Measurements from ENCODE around the gene PRLH.

The PRLH gene

GRCh38 chr2:237566401-237567235, at the start of gene PRLH:
PRLH (plus strand) TSS chr2:237566574; CDS start chr2:237566574, 0 bp downstream.
- DNase-seq (ENCODE audit: low read depth in 3 of 3): no peak

- DNase-seq (ENCODE audit: low read depth in 3 of 3): no peak
Observed at GRCh38 chr2:237517163-237517562, 49.2 kb upstream of the PRLH start.

- no peak for DNase-seq (ENCODE audit: low read depth in 3 of 3)
Observed at GRCh38 chr2:237517990-237518389, 48.4 kb upstream of the PRLH start.

- no peak for DNase-seq (ENCODE audit: low read depth in 3 of 3)
Observed at GRCh38 chr2:237519506-237520245, 46.7 kb upstream of the PRLH start.

GRCh38 chr2:237520290-237520689, 46.1 kb upstream of the PRLH start:
- DNase-seq (ENCODE audit: low read depth in 3 of 3): no peak

GRCh38 chr2:237524631-237525030, 41.7 kb upstream of the PRLH start:
- no peak for DNase-seq (ENCODE audit: low read depth in 3 of 3)

- no peak for DNase-seq (ENCODE audit: low read depth in 3 of 3)
Observed at GRCh38 chr2:237525559-237526157, 40.7 kb upstream of the PRLH start.

GRCh38 chr2:237527233-237527632, 39.1 kb upstream of the PRLH start:
- no peak for DNase-seq (ENCODE audit: low read depth in 3 of 3)

GRCh38 chr2:237527766-237528165, 38.6 kb upstream of the PRLH start:
- DNase-seq (ENCODE audit: low read depth in 3 of 3): no peak

- DNase-seq (ENCODE audit: low read depth in 3 of 3): no peak
Observed at GRCh38 chr2:237529452-237530402, 36.6 kb upstream of the PRLH start.

GRCh38 chr2:237530472-237531433, 35.6 kb upstream of the PRLH start:
- DNase-seq (ENCODE audit: low read depth in 3 of 3): no peak

- no peak for DNase-seq (ENCODE audit: low read depth in 3 of 3)
Observed at GRCh38 chr2:237532160-237532559, 34.2 kb upstream of the PRLH start.

- DNase-seq (ENCODE audit: low read depth in 3 of 3): no peak
Observed at GRCh38 chr2:237533668-237534161, 32.7 kb upstream of the PRLH start.

- DNase-seq (ENCODE audit: low read depth in 3 of 3): no peak
Observed at GRCh38 chr2:237534380-237534779, 32.0 kb upstream of the PRLH start.

GRCh38 chr2:237535385-237536082, 30.8 kb upstream of the PRLH start:
- DNase-seq (ENCODE audit: low read depth in 3 of 3): no peak

GRCh38 chr2:237536083-237536415, 30.3 kb upstream of the PRLH start:
- no peak for DNase-seq (ENCODE audit: low read depth in 3 of 3)

GRCh38 chr2:237536617-237537016, 29.8 kb upstream of the PRLH start:
- no peak for DNase-seq (ENCODE audit: low read depth in 3 of 3)

GRCh38 chr2:237538001-237538720, 28.2 kb upstream of the PRLH start:
- DNase-seq (ENCODE audit: low read depth in 3 of 3): no peak

- DNase-seq (ENCODE audit: low read depth in 3 of 3): no peak
Observed at GRCh38 chr2:237538901-237539300, 27.5 kb upstream of the PRLH start.

All from stimulated activated CD4-positive, alpha-beta T cell treated with anti-CD3 and anti-CD28 coated beads, TNF-alpha, amount 100 ng/mL, for 48 hours (primary cell).